Activated naive CD4-positive, alpha-beta T cell (primary cell): ENCODE data around the gene CYB5B.
"Not testable (repeated sequence)": the region's sequence is repeated elsewhere in the genome, so short reads cannot be mapped to it uniquely, and the experiment has no call there.

Source experiments
- DNase-seq, 4 experiments: peaks; one replicate each; lab custom pipeline; 2025; lab: John Stamatoyannopoulos, UW

Gene CYB5B

GRCh38 chr16:69410219-69410990 lies 14.0 kb upstream of the CYB5B start:
- no peak for DNase-seq

GRCh38 chr16:69411064-69411985 lies 13.1 kb upstream of the CYB5B start:
- no peak for DNase-seq

- no peak for DNase-seq
Observed at GRCh38 chr16:69412287-69412686, 12.1 kb upstream of the CYB5B start.

- no peak for DNase-seq
Observed at GRCh38 chr16:69413045-69413664, 11.3 kb upstream of the CYB5B start.

- DNase-seq: no peak
Observed at GRCh38 chr16:69417520-69418199, 6.8 kb upstream of the CYB5B start.

GRCh38 chr16:69419956-69420355 lies 4.5 kb upstream of the CYB5B start:
- DNase-seq: no peak

GRCh38 chr16:69423189-69423588 lies 1.2 kb upstream of the CYB5B start:
- DNase-seq: no peak

GRCh38 chr16:69424935-69425784 lies 741 bp downstream of the CYB5B start:
- DNase-seq: no peak

- no peak for DNase-seq
Observed at GRCh38 chr16:69428652-69429051, 4.2 kb downstream of the CYB5B start.

- not testable (repeated sequence) for DNase-seq
Observed at GRCh38 chr16:69429058-69429640, 4.7 kb downstream of the CYB5B start.

- no peak for DNase-seq
Observed at GRCh38 chr16:69431948-69432468, 7.6 kb downstream of the CYB5B start.

- no peak for DNase-seq
Observed at GRCh38 chr16:69434066-69434465, 9.6 kb downstream of the CYB5B start.

GRCh38 chr16:69435977-69436820 lies 11.8 kb downstream of the CYB5B start:
- no peak for DNase-seq

- no peak for DNase-seq
Observed at GRCh38 chr16:69436896-69437295, 12.5 kb downstream of the CYB5B start.

GRCh38 chr16:69438465-69438864 lies 14.0 kb downstream of the CYB5B start:
- no peak for DNase-seq

- DNase-seq: no peak
Observed at GRCh38 chr16:69440250-69440649, 15.8 kb downstream of the CYB5B start.

- DNase-seq: not testable (repeated sequence)
Observed at GRCh38 chr16:69441030-69441429, 16.6 kb downstream of the CYB5B start.

GRCh38 chr16:69443927-69444631 lies 19.7 kb downstream of the CYB5B start:
- no peak for DNase-seq
